HG02571 (cell line): ENCODE data around the gene GATM.
"Not testable (repeated sequence)": the region's sequence is repeated elsewhere in the genome, so short reads cannot be mapped to it uniquely, and the experiment has no call there.

Experiments used
- ATAC-seq: cut with Tn5 transposase; IDR thresholded peaks from one replicate; pipeline ENCODE4 v1.9.1; 2021; ENCODE audit warnings: mild to moderate bottlenecking, moderate library complexity; ENCODE audit not compliant: unreplicated experiment

Gene GATM

DNA sequence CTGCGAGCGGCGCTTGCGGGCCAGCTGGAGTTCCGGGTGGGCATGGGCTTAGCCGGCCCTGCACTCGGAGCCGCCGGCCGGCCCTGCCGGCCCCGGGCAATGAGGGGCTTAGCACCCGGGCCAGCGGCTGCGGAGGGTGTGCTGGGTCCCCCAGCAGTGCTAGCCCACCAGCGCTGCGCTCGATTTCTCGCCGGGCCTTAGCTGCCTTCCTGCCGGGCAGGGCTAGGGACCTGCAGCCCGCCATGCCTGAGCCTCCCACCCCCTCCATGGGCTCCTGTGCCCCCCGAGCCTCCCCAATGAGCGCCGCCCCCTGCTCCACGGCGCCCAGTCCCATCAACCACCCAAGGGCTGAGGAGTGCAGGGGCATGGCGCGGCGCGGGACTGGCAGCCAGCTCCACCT lies 64.2 kb downstream of the GATM start:
- not testable (repeated sequence) for ATAC-seq
